WERI-Rb-1 (cell line): ENCODE data around the gene DSCAM.

Source experiments
- DNase-seq: peaks from one replicate; pipeline ENCODE4 v3.0.0-alpha.2; 2020
- H3K27ac ChIP-seq: fragments of 250-450 bp; sonication (Bioruptor Pico); 2 replicates; pipeline ENCODE4 v1.5.1; 2020; ENCODE audit warnings: mild to moderate bottlenecking, moderate library complexity
- H3K27me3 ChIP-seq: fragments of 250-450 bp; sonication (Bioruptor Pico); 2 replicates; pipeline ENCODE4 v1.5.1; 2021; ENCODE audit warnings: mild to moderate bottlenecking, low read depth, moderate library complexity; ENCODE audit not compliant: insufficient read depth, severe bottlenecking
- H3K36me3 ChIP-seq: fragments of 250-450 bp; sonication (Bioruptor Pico); 2 replicates; pipeline ENCODE4 v1.5.1; 2020; ENCODE audit warnings: mild to moderate bottlenecking, moderate library complexity
- H3K4me3 ChIP-seq: 2 replicates; pipeline ENCODE4 v1.5.1; 2011; ENCODE audit warnings: low read depth, mild to moderate bottlenecking, control low read depth, low read length
- H3K9me3 ChIP-seq: fragments of 250-450 bp; sonication (Bioruptor Pico); 2 replicates; pipeline ENCODE4 v1.5.1; 2021; ENCODE audit warnings: mild to moderate bottlenecking, moderate library complexity; ENCODE audit not compliant: severe bottlenecking
- CTCF ChIP-seq: IDR thresholded peaks from 2 replicates; pipeline ENCODE4 v1.5.1; 2011; ENCODE audit warnings: low read depth, mild to moderate bottlenecking, control low read depth, inconsistent platforms, low read length

DSCAM gene

GRCh38 chr21:40646651-40647050 lies 200.3 kb downstream of the DSCAM start:
- no peak for TF ChIP-seq CTCF
- H3K27me3 ChIP-seq: no peaks in the 10 kb centered on the region
- H3K27ac ChIP-seq: no peak overlapping the region
- DNase-seq: no peak
- peaks cover 11% of the 10 kb centered on the region for H3K9me3 ChIP-seq
- no peaks in the 10 kb centered on the region for H3K36me3 ChIP-seq
- no peak overlapping the region for H3K4me3 ChIP-seq

DNA sequence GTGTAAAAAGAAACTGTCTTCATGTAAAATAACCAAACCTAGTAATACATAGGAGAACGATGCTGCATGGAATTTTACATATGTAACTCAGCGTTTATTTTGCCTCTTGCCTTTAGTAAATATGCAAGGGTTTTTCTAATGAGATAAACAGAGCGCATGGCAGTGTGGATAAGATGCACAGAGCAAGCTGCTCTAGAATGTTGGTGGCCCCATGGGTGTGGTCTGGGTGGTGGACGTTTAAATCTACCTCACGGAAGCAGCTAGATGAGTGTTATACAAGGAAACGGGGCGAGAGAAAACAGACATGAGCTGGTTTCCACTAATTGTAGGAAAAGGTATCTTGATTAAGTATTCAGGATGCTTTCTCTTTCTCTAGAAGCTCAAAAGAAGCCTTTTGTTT lies 205.9 kb downstream of the DSCAM start:
- Histone ChIP-seq H3K27ac (no peak overlapping the region), H3K9me3 (peaks cover 3% of the 10 kb centered on the region), H3K4me3 (no peak overlapping the region), H3K27me3 (no peaks in the 10 kb centered on the region), H3K36me3 (no peaks in the 10 kb centered on the region)
- DNase-seq: no peak
- no peak for TF ChIP-seq CTCF

- H3K36me3 ChIP-seq: no peaks in the 10 kb centered on the region
- no peak overlapping the region for H3K27ac ChIP-seq
- peaks cover 3% of the 10 kb centered on the region for H3K9me3 ChIP-seq
- no peak for DNase-seq
- TF ChIP-seq CTCF: no peak
- H3K4me3 ChIP-seq: no peak overlapping the region
- no peaks in the 10 kb centered on the region for H3K27me3 ChIP-seq
Measured at GRCh38 chr21:40640266-40640789, 206.6 kb downstream of the DSCAM start.

- Histone ChIP-seq H3K36me3 (no peaks in the 10 kb centered on the region), H3K27ac (no peak overlapping the region), H3K4me3 (no peak overlapping the region), H3K9me3 (peaks cover 3% of the 10 kb centered on the region), H3K27me3 (no peaks in the 10 kb centered on the region)
- DNase-seq: no peak
- no peak for TF ChIP-seq CTCF
Measured at GRCh38 chr21:40639616-40640194, 207.3 kb downstream of the DSCAM start.

GRCh38 chr21:40638466-40639251 lies 208.3 kb downstream of the DSCAM start:
- no peak for TF ChIP-seq CTCF
- no peaks in the 10 kb centered on the region for H3K36me3 ChIP-seq
- no peaks in the 10 kb centered on the region for H3K27me3 ChIP-seq
- no peak overlapping the region for H3K4me3 ChIP-seq
- H3K9me3 ChIP-seq: no peaks in the 10 kb centered on the region
- no peak overlapping the region for H3K27ac ChIP-seq
- no peak for DNase-seq
